GM18508 (cell line): ENCODE measurements around the gene ATXN2L.

ENCODE experiments used
- ATAC-seq: cut with Tn5 transposase; IDR thresholded peaks from one replicate; pipeline ENCODE4 v1.9.1; 2021; ENCODE audit warnings: moderate number of reproducible peaks; ENCODE audit not compliant: insufficient read depth, unreplicated experiment

Gene ATXN2L

GRCh38 chr16:28835864-28836760 lies 13.3 kb downstream of the ATXN2L start:
- no peak for ATAC-seq

GRCh38 chr16:28836761-28837064 lies 13.9 kb downstream of the ATXN2L start:
- no peak for ATAC-seq

GRCh38 chr16:28837672-28838557 lies 15.1 kb downstream of the ATXN2L start:
- ATAC-seq: no peak

- ATAC-seq: no peak
These were observed 15.7 kb downstream of the ATXN2L start for GRCh38 chr16:28838558-28838918.

GRCh38 chr16:28839004-28839639 lies 16.3 kb downstream of the ATXN2L start:
- ATAC-seq: no peak

- no peak for ATAC-seq
These were observed 17.1 kb downstream of the ATXN2L start for GRCh38 chr16:28839899-28840298.

- ATAC-seq: no peak
These were observed 19.9 kb downstream of the ATXN2L start for GRCh38 chr16:28842696-28843095.

GRCh38 chr16:28843766-28844165 lies 21.0 kb downstream of the ATXN2L start:
- ATAC-seq: no peak

GRCh38 chr16:28844226-28844885 lies 21.6 kb downstream of the ATXN2L start:
- no peak for ATAC-seq

- no peak for ATAC-seq
These were observed 22.5 kb downstream of the ATXN2L start for GRCh38 chr16:28845293-28845692.

- no peak for ATAC-seq
These were observed 22.9 kb downstream of the ATXN2L start for GRCh38 chr16:28845761-28846079.

- ATAC-seq: peak; percentile 60
These were observed 23.5 kb downstream of the ATXN2L start, which contains the start of gene TUFM for GRCh38 chr16:28846080-28846932. Gene TUFM, minus strand, starts transcription at chr16:28846348. Its CDS starts 79 bp downstream, at chr16:28846269.

GRCh38 chr16:28846933-28847273 lies 24.1 kb downstream of the ATXN2L start:
- no peak for ATAC-seq

- no peak for ATAC-seq
These were observed 35.6 kb downstream of the ATXN2L start for GRCh38 chr16:28858421-28858820.

- ATAC-seq: no peak
These were observed 36.5 kb downstream of the ATXN2L start for GRCh38 chr16:28859326-28859725.

GRCh38 chr16:28863929-28864793 lies 41.4 kb downstream of the ATXN2L start:
- no peak for ATAC-seq

GRCh38 chr16:28865001-28865688 lies 42.3 kb downstream of the ATXN2L start:
- no peak for ATAC-seq
